RWPE2 (cell line): ENCODE results near the gene TMEM135.

Experiments used
- ATAC-seq: fragments of 200-7000 bp; cut with Tn5 transposase; 3 replicates; pipeline ENCODE4 v1.9.1; 2021; ENCODE audit warnings: low read depth
- DNase-seq: peaks from one replicate; pipeline ENCODE4 v3.0.0-alpha.2; 2020; ENCODE audit warnings: low spot score
- H3K27ac ChIP-seq: fragments of 450-650 bp; 2 replicates; pipeline ENCODE4 v1.5.1; 2017; ENCODE audit warnings: mild to moderate bottlenecking; ENCODE audit not compliant: poor library complexity, severe bottlenecking
- H3K27me3 ChIP-seq: fragments of 250-450 bp; sonication (Bioruptor Pico); 2 replicates; pipeline ENCODE4 v1.5.1; 2021; ENCODE audit warnings: mild to moderate bottlenecking, moderate library complexity; ENCODE audit not compliant: insufficient read depth, poor library complexity, severe bottlenecking
- H3K36me3 ChIP-seq: fragments of 250-450 bp; sonication (Bioruptor Pico); 2 replicates; pipeline ENCODE4 v1.5.1; 2020; ENCODE audit warnings: low read depth, mild to moderate bottlenecking, moderate library complexity
- H3K4me1 ChIP-seq: fragments of 250-450 bp; sonication (Bioruptor Pico); 2 replicates; pipeline ENCODE4 v1.5.1; 2021; ENCODE audit warnings: mild to moderate bottlenecking, moderate library complexity; ENCODE audit not compliant: insufficient read depth, poor library complexity, severe bottlenecking
- H3K4me3 ChIP-seq: fragments of 250-450 bp; sonication (Bioruptor Pico); 2 replicates; pipeline ENCODE4 v1.5.1; 2021; ENCODE audit warnings: mild to moderate bottlenecking, moderate library complexity; ENCODE audit not compliant: severe bottlenecking
- H3K9me3 ChIP-seq: fragments of 250-450 bp; sonication (Bioruptor Pico); 2 replicates; pipeline ENCODE4 v1.5.1; 2021; ENCODE audit warnings: mild to moderate bottlenecking, moderate library complexity; ENCODE audit not compliant: severe bottlenecking
- TF ChIP-seq, protein P1 (sequence below): fragments of 450-650 bp; IDR thresholded peaks from one replicate; pipeline ENCODE4 v1.5.1; 2017; ENCODE audit warnings: mild to moderate bottlenecking, moderate library complexity; ENCODE audit not compliant: poor library complexity, severe bottlenecking

TMEM135 gene

DNA sequence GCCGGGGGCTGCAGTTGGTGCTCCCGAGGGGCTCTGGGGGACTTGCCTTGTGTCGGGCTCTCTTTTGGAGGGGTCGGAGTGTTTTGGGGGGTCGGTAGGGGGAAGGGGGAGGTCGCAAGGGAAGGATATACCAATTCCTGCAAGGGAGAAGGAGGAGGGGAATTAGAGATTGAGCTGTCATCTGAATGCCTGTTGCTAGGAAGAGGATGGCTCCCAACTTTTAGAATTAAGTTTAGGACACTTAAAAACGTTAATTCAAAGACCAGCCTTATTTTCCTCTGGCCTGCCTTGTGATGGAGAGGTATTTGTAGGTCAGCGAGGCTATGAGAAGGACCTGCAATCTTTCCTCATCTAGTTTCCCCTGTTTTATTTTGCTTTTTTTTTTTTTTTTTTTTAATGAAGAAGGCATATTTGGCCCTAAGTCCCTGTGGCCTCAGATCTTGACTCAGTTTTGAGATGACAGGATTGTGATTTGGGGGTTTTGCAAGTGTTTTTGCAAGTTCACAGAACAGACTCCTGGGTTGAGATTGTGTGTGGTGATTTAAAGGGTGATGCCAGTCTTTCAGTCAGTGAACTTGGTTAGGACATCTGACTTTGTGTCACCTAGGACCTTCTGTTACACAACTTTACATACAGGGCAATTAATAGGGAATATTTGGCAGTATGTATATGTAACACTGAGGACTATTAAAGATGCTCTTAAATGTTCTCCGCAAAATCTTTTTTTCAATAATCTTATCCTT, 672 bp downstream of the TMEM135 start:
- Histone ChIP-seq H3K27ac (peak overlapping the region; percentile 64), H3K4me3 (peak overlapping the region; percentile 54), H3K27me3 (no peaks in the 10 kb centered on the region), H3K9me3 (no peaks in the 10 kb centered on the region), H3K4me1 (peaks cover 9% of the 10 kb centered on the region), H3K36me3 (peaks cover 5% of the 10 kb centered on the region)
- ATAC-seq = no peak
- TF ChIP-seq, protein P1, sequence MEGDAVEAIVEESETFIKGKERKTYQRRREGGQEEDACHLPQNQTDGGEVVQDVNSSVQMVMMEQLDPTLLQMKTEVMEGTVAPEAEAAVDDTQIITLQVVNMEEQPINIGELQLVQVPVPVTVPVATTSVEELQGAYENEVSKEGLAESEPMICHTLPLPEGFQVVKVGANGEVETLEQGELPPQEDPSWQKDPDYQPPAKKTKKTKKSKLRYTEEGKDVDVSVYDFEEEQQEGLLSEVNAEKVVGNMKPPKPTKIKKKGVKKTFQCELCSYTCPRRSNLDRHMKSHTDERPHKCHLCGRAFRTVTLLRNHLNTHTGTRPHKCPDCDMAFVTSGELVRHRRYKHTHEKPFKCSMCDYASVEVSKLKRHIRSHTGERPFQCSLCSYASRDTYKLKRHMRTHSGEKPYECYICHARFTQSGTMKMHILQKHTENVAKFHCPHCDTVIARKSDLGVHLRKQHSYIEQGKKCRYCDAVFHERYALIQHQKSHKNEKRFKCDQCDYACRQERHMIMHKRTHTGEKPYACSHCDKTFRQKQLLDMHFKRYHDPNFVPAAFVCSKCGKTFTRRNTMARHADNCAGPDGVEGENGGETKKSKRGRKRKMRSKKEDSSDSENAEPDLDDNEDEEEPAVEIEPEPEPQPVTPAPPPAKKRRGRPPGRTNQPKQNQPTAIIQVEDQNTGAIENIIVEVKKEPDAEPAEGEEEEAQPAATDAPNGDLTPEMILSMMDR = no peak
- DNase-seq = no peak

DNA sequence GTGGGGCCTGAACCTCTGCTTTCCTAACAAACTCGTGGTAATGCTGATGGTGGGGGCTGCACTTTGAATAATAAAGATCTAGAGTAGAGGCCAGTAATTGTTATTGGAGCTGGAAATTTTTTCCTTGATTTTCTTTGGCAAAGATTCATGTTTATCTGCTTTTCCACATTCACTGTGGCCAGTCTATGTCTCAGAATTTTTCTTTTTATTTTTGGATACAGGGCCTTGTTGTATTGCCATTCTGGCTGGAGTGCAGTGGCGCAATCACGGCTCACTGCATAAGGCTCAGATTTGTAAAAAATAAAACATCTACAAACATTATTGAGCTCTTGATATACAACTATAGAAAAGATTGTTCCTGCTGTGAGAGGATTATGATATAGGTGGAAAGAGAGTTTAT, 1.6 kb downstream of the TMEM135 start:
- H3K9me3 ChIP-seq = no peaks in the 10 kb centered on the region
- DNase-seq (no peak), ATAC-seq (no peak)
- peaks cover 9% of the 10 kb centered on the region for H3K4me1 ChIP-seq
- no peak overlapping the region for H3K4me3 ChIP-seq
- no peaks in the 10 kb centered on the region for H3K27me3 ChIP-seq
- no peak overlapping the region for H3K27ac ChIP-seq
- TF ChIP-seq, protein P1 = no peak
- peaks cover 7% of the 10 kb centered on the region for H3K36me3 ChIP-seq

DNA sequence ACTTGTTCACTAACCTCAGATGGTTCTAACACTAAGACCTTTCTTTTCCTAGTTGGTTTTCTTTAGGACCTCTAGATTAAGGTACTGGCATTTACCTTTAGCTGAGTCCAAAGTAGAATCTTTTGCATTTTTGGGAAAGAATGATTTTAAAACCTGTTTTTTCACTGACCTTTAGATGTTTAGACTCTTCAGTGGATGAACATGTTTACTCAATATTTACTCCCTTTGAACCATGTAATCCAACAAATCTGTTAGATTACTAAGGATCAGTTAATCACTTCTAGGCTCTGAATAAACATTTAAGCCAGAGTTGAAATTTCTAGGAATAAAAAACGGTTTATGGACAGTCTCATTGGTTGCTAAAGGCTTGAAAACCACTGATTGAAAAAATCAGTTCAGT, 6.2 kb downstream of the TMEM135 start:
- Histone ChIP-seq H3K27me3 (no peaks in the 10 kb centered on the region), H3K36me3 (peaks cover 7% of the 10 kb centered on the region), H3K27ac (no peak overlapping the region), H3K4me1 (peaks cover 6% of the 10 kb centered on the region), H3K9me3 (no peaks in the 10 kb centered on the region), H3K4me3 (no peak overlapping the region)
- ATAC-seq (no peak), DNase-seq (no peak)
- TF ChIP-seq, protein P1 = no peak

DNA sequence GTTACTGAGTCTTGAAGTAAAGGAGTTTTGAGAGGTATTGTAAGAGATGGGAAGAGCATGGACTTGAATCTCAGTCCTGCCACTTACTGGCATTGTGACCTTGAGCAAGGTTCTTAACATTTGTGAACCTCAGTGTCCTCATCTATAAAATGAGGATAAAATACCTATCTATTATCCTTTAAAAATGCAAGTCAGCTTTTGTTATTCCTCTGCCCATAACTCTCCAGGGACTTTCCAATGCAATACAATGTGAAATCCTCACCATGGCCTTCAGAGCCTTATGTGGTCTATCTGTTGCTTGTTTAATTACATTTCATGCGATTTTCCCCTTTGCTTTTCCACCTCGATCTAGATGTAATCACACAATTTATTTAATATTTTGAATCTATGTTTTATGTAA, 9.1 kb downstream of the TMEM135 start:
- Histone ChIP-seq H3K27ac (no peak overlapping the region), H3K4me1 (no peaks in the 10 kb centered on the region), H3K9me3 (no peaks in the 10 kb centered on the region), H3K36me3 (peaks cover 7% of the 10 kb centered on the region), H3K27me3 (no peaks in the 10 kb centered on the region), H3K4me3 (no peak overlapping the region)
- TF ChIP-seq, protein P1 = no peak
- no peak for DNase-seq
- no peak for ATAC-seq

DNA sequence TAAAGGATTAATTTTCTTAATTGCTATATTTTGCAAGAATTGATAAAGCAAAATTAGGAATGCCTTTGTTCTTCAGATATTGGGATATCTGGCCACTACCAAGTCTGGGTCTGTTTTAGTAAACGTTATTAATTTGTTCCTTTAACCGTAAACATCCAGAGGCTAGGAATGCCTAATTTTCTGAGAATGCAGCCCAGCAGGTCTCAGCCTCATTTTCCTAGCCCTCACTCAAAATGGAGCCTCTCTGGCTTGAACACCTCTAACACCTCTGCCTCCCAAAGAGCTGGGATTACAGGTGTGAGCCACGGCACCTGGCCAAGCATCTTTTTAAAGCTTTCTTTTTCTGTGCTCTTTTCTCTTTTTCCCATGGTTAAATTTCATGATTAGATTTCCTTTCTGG, 18.4 kb downstream of the TMEM135 start:
- Histone ChIP-seq H3K4me1 (no peaks in the 10 kb centered on the region), H3K27ac (no peak overlapping the region), H3K4me3 (no peak overlapping the region), H3K27me3 (no peaks in the 10 kb centered on the region), H3K9me3 (no peaks in the 10 kb centered on the region), H3K36me3 (no peaks in the 10 kb centered on the region)
- TF ChIP-seq, protein P1 = no peak
- no peak for ATAC-seq
- DNase-seq = no peak
